ENCODE measurements around the gene HPD. TPM values are rescaled to one million over a fixed set of nuclear protein-coding genes. Genes with fewer than 3 reads are reported as not detected.

The HPD gene
- total and polyA plus RNA-seq, 2 of the 4 experiments (the other 2 are of a cell fraction) = 0.15 to 0.18 TPM

GRCh38 chr12:121826318-121827150, 32.1 kb downstream of the HPD start:
- 94% methylated on average over 14 of the region's 18 CpGs; no CpG with 5 or more reads in 1 of the 2 experiments for WGBS, 2 experiments (ENCODE audit: extremely low coverage in 2 of 2, insufficient read length in 1 of 2)

More at GRCh38 chr12:121826318-121827150, 32.1 kb downstream of the HPD start:
- no peak overlapping the region for H3K23ac ChIP-seq (ENCODE audit: low read depth, low read length)
- BruUV-seq (replicated peaks) = no TSS peak
- no peak overlapping the region for H3K18ac ChIP-seq (ENCODE audit: low read depth, low read length)
- ChIA-PET POLR2A (ENCODE audit: unreplicated experiment) (no interaction called here), CTCF (interaction anchor here (0.6 kb wide), 1 partner anchor 65 kb away, joined by 5 read pairs; no protein-coding TSS in a partner anchor)
- H4K20me1 ChIP-seq (ENCODE audit: insufficient read depth, low read length) = peaks cover 6% of the 10 kb centered on the region
- in situ Hi-C loops (cut with MboI; ENCODE audit: low sequenced_read_pairs) (no loop called here), intact Hi-C loops (cut with micrococcal nuclease) (no loop called here), dilution Hi-C loops (cut with HindIII; ENCODE audit: low sequenced_read_pairs, unreplicated experiment) (no loop called here)
- H2AFZ ChIP-seq (replicated peaks; ENCODE audit: low read length, poor library complexity) = no peak overlapping the region
- H3K4ac ChIP-seq (ENCODE audit: low read depth, low read length) = no peak overlapping the region
- H3K9ac ChIP-seq (ENCODE audit: low read depth, low read length) = no peak overlapping the region
- H3K9me3 ChIP-seq (ENCODE audit: control insufficient read depth, insufficient read depth, low read length) = no peaks in the 10 kb centered on the region
- ATAC-seq (ENCODE audit: low read depth) (no peak), DNase-seq (no peak)
- no peak overlapping the region for H2BK15ac ChIP-seq (ENCODE audit: low read depth, low read length)
- H3K79me1 ChIP-seq (ENCODE audit: low read depth in 1 of 2, low read length in 2 of 2) = peaks cover 20 to 56% of the 10 kb centered on the region in 2 experiments
- no peak overlapping the region for H2BK120ac ChIP-seq (ENCODE audit: low read depth, low read length)
- no peak overlapping the region for H4K91ac ChIP-seq (ENCODE audit: insufficient read depth, low read depth, low read length)
- H3K4me3 ChIP-seq (ENCODE audit: insufficient read depth, low read depth, low read length) = no peak overlapping the region
- H2BK5ac ChIP-seq (ENCODE audit: low read depth, low read length, poor library complexity, severe bottlenecking) = no peak overlapping the region
- H3K27ac ChIP-seq (ENCODE audit: insufficient read depth, low read length) = no peak overlapping the region
- no peak overlapping the region for H2AK9ac ChIP-seq (replicated peaks; ENCODE audit: low read depth, low read length, poor library complexity)
- no peak overlapping the region for H2BK20ac ChIP-seq (ENCODE audit: low read depth, low read length)
- H4K5ac ChIP-seq (ENCODE audit: low read depth, low read length) = no peak overlapping the region
- no peak overlapping the region for H2AK5ac ChIP-seq (ENCODE audit: low read depth, low read length)
- no peaks in the 10 kb centered on the region for H3K4me1 ChIP-seq (ENCODE audit: control insufficient read depth, insufficient read depth, low read length)
- no peak overlapping the region for H3K4me2 ChIP-seq (ENCODE audit: low read depth, low read length)
- H3K9me1 ChIP-seq (ENCODE audit: insufficient read depth, low read length) = no peaks in the 10 kb centered on the region
- TF ChIP-seq RCOR1 (IDR thresholded peaks at IDR 0.05; ENCODE audit: insufficient replicate concordance, low read length) (no peak), FOS (IDR thresholded peaks at IDR 0.05; ENCODE audit: low read depth, low read length) (no peak), BHLHE40 (IDR thresholded peaks at IDR 0.05; ENCODE audit: low read depth, low read length) (no peak), SMC3 (IDR thresholded peaks at IDR 0.05; ENCODE audit: low read depth, low read length) (no peak), MXI1 (IDR thresholded peaks at IDR 0.05; ENCODE audit: borderline replicate concordance, low read depth, low read length) (no peak), RAD21 (IDR thresholded peaks at IDR 0.05; ENCODE audit: low read length) (no peak), POLR2A (IDR thresholded peaks at IDR 0.05; ENCODE audit: low read depth, low read length) (no peak), MAZ (IDR thresholded peaks at IDR 0.05; ENCODE audit: borderline replicate concordance, low read depth, low read length) (no peak)
- TF ChIP-seq, protein P1, sequence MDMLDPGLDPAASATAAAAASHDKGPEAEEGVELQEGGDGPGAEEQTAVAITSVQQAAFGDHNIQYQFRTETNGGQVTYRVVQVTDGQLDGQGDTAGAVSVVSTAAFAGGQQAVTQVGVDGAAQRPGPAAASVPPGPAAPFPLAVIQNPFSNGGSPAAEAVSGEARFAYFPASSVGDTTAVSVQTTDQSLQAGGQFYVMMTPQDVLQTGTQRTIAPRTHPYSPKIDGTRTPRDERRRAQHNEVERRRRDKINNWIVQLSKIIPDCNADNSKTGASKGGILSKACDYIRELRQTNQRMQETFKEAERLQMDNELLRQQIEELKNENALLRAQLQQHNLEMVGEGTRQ (IDR thresholded peaks at IDR 0.05; ENCODE audit: low read depth, low read length) = no peak
- no peak overlapping the region for H4K8ac ChIP-seq (ENCODE audit: low read depth in 2 of 2, low read length in 2 of 2)
- H3K14ac ChIP-seq (replicated peaks; ENCODE audit: low read depth, low read length) = no peak overlapping the region
- H3K27me3 ChIP-seq (ENCODE audit: control insufficient read depth, insufficient read depth, low read length) = no peaks in the 10 kb centered on the region
- H3K36me3 ChIP-seq (ENCODE audit: control insufficient read depth, insufficient read depth, low read length) = peaks cover 72% of the 10 kb centered on the region
- H3K56ac ChIP-seq (ENCODE audit: extremely low read depth, insufficient read depth, low read length) = no peak overlapping the region
